ENCODE data around the gene TMEM234.

TMEM234 gene

GRCh38 chr1:32199717-32200072 is 22.5 kb downstream of the TMEM234 start:
- DNase-seq (ENCODE audit: low read depth), result no peak

- no peak for DNase-seq (ENCODE audit: low read depth)
Observed at GRCh38 chr1:32199043-32199716, 23.0 kb downstream of the TMEM234 start.

DNA sequence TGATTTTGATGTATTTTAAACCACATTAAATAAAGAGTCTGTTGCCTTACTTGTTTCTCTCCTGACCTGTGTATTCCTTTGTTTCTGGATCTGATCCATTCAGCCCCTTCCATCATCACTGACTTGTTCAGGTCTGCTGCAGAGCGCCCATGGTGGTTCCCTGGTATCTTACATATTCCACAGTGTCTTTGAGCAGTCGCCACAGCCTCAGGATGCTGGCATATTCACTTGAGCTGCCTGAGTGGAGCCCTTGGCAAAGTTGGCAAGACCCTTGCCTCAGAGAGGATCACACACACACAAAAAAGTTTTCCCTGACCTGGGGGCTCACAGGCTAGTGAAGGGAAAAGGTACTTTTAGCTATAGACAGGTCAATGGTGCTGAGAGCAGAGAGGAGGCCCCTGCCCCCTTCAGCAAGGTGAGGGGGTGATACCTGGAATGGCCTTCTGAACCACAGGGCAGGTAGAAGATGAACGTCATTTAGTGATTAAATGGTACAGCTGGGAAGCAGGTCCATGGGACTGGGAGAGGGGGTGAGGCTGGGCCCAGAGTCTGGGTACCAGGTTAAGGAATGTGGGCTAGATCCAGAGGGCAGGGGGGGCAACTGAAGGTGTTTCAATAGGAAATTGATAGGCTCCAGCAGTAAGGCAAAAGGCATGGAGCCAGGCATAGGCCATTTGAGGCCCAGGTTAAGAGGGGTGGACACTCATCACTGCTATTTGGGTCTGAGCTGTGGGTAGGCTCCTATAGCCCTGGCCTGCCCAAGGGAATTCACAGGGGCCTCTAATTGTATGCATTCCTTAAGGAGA is 23.7 kb downstream of the TMEM234 start:
- no peak for DNase-seq (ENCODE audit: low read depth)

DNA sequence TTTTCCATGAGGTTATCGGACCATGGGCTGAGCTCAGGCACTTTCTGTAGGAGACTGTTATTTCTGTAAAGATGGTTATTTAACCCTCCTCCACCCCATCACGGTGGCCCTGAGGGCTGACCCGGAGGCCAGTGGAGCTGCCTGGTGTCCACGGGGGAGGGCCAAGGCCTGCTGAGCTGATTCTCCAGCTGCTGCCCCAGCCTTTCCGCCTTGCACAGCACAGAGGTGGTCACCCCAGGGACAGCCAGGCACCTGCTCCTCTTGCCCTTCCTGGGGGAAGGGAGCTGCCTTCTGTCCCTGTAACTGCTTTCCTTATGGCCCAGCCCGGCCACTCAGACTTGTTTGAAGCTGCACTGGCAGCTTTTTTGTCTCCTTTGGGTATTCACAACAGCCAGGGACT is 24.3 kb downstream of the TMEM234 start:
- DNase-seq (ENCODE audit: low read depth), result no peak

- DNase-seq (ENCODE audit: low read depth), result no peak
Observed at GRCh38 chr1:32197074-32197473, 25.1 kb downstream of the TMEM234 start.

DNA sequence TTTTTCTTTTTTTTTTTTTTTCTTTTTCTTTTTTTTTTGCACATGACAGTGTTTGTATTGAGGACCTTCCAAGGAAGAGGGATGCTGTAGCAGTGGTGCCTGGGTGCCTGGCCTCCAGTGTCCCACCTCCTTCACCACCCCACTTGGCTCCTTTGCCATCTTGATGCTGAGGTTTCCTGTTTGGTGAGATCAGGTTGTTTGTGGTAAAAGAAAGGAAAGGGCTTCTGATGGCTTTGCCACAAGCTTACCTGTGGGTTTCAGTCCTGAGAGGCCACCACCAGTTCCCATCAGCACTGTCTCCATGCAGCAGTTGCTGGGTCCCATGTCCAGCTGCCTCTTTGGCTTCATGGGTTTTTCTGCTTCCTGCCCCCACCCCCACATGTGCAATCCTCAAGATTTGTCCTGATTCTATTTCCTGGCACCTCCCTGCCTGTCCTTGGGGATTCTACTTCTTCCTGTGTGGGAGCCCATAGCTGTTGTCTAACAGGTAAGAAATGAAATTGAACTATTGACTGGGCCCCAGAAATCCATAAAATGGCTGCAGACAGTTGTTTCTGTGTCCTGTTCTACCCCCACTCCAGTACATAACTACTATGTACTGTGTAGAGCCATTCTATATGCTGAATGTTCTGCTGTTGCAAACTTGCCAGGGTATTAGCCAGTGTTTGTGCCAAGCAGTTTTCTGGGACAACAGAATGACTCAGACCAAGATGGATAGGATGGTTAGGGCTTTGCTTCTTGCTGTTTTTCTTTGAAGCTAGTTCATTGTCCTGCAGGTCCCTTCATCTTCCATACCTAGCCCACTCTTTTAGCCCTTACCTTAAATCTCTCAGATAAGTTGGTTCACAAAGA is 26.0 kb downstream of the TMEM234 start:
- DNase-seq (ENCODE audit: low read depth), result no peak

DNA sequence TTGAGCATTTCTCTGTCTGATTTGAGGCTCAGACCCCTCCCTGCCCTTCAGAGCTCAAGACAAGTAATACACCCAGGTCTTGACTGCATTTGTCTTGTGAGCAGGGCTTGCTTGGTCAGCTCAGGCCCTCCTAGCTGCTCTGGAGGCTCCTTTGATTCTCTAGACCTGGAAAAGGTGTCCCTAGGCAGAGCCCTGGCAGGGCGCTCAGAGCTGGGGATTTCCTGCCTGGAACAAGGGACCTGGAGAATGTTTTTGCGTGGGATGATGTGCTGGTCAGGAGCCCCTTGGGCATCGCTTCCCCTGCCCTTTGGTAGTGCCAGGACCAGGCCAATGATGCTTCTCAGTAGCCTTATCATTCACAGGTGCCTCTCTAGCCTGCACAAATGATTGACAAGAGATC is 26.6 kb downstream of the TMEM234 start:
- no peak for DNase-seq (ENCODE audit: low read depth)

DNA sequence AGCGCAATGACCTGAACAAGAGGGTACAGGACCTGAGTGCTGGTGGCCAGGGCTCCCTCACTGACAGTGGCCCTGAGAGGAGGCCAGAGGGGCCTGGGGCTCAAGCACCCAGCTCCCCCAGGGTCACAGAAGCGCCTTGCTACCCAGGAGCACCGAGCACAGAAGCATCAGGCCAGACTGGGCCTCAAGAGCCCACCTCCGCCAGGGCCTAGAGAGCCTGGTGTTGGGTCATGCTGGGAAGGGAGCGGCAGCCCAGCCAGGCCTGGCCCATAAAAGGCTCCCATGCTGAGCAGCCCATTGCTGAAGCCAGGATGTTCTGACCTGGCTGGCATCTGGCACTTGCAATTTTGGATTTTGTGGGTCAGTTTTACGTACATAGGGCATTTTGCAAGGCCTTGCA is 27.2 kb downstream of the TMEM234 start:
- no peak for DNase-seq (ENCODE audit: low read depth)

GRCh38 chr1:32192220-32192948 is 29.8 kb downstream of the TMEM234 start:
- DNase-seq (ENCODE audit: low read depth), result no peak

- DNase-seq (ENCODE audit: low read depth), result no peak
Observed at GRCh38 chr1:32187850-32188249, 34.3 kb downstream of the TMEM234 start.

- DNase-seq (ENCODE audit: low read depth), result no peak
Observed at GRCh38 chr1:32186491-32186890, 35.7 kb downstream of the TMEM234 start.

DNA sequence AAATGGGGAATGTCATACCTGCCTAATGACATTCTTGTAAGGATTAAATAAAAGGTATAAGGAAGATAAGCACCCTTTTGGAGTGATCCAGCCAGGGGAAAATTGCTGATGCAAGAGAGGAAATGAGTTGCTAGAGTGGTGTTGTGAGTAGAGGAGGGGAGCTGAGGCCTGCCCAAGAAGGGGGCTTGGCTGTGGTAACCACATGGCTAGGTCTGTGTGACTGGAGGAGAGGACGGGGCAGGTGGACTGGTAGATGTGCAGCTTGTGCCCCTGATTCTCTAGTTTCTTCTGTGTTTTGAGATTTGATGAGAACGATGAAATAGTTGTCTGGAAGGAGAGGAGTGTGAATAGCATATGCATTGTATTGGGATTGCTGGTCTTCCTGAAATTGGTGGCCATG is 36.1 kb downstream of the TMEM234 start:
- no peak for DNase-seq (ENCODE audit: low read depth)

- DNase-seq (ENCODE audit: low read depth), result no peak
Observed at GRCh38 chr1:32184650-32185049, 37.5 kb downstream of the TMEM234 start.

- no peak for DNase-seq (ENCODE audit: low read depth)
Observed at GRCh38 chr1:32182060-32182459, 40.1 kb downstream of the TMEM234 start.

- DNase-seq (ENCODE audit: low read depth), result no peak
Observed at GRCh38 chr1:32181563-32181962, 40.6 kb downstream of the TMEM234 start.

DNA sequence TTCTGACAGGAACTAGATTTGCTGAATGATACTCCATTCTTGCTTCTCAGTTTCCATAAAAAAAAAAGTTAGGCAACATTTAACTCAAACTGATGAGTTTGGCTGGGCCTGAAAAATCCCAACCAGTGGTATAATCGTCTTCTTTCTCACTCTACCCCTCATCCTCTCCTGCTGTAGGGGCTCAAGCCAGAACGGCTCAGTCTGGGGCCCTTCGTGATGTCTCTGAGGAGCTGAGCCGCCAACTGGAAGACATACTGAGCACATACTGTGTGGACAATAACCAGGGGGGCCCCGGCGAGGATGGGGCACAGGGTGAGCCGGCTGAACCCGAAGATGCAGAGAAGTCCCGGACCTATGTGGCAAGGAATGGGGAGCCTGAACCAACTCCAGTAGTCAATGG is 41.1 kb downstream of the TMEM234 start:
- no peak for DNase-seq (ENCODE audit: low read depth)

- DNase-seq (ENCODE audit: low read depth), result no peak
Observed at GRCh38 chr1:32180186-32181060, 41.7 kb downstream of the TMEM234 start.

DNA sequence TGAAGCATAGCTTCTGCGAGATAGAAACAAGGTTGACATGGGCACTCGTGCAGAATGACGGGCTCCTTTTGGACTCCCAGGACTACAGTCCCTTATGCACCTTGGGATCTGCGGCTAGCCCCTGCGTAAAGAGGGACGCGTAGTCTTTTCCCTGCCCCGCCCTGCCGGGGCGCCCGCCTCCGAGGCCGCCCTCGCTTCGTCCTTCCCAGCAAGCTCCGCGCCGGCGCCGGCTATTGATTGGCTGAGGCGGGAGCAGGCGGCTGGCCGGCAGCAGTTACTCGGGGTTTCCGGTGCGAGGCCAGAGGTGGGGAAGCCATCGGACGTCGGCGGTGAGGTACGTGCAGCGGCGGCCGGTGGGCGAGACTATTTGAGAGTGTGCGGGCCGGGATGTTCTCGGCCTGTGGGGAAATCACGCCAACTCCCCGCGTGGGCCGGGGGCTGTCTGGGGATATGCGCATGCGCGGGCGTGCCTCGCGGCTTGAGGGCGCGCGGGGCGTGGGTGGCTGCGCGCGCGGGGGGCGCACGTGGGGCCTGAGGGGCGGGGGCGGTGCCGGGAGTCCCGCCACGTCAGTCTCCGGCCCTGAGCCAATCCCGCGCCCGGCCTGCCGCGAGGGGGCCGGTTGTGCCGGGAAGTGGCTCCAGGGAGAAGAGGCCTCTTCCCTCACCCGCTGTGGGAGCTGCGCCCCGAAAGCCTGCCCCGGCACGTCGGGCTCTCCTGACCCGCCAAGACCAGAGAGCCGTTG is 42.5 kb downstream of the TMEM234 start, which contains the start of gene TXLNA:
TSS of gene TXLNA (plus strand) at position 233 of the 743 bp plus-strand sequence. CDS start 671 bp downstream, outside the sequence.
- DNase-seq (ENCODE audit: low read depth), result peak; percentile 80

DNA sequence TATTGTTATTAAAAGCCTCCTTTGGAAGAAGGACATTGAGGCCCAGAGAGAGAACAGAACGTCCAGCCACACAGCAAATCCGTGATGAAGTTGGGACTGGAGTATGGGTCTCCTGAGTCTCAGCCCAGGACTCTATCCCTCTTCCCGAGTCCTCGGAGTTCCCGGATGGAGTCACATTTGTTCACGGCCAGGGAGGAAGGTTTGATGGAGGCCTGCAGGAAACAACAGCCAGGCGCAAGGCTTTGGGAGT is 43.0 kb downstream of the TMEM234 start:
- DNase-seq (ENCODE audit: low read depth), result no peak

DNA sequence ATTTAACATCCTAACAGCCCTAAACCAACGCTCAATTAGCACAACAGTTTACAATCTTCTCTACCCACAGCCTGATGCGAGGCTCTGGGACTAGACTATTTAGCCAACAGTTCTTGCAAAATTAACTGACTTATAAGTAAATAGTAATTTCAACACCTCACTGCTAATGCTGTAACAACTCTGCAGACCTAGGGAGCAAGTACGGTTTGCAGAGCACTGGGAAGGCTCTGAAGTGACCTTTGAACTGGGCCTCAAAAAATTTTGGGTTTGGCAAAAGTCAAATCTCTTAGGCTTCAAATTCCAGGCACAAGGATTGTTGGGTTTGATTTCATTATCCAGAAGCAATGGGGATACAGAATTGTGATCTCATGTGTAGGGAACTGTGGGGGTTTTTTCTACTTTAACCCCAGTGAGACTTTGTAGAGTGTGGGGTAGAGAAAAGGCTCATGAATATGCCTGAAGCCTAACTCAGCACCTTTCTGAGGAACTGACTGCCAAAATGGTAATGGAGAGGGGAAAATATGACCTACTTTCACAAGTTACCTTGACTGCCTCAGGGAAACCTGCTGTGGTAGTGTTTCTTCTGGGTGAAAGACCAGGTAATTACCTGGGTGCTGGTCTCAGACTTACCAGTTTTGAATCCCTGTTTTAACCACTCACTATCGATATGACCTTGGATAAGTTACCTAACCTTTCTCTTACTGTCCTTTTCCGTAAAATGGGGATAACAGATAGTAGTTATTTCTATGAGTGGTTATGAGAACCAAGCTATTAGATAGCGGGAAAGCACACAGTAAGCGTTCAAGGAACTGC is 43.6 kb downstream of the TMEM234 start:
- no peak for DNase-seq (ENCODE audit: low read depth)
